ENCODE results near the gene KDM2B. TPM values are rescaled to one million over a fixed set of nuclear protein-coding genes. Genes with fewer than 3 reads are reported as not detected.

The KDM2B gene
- total RNA-seq, 1 donor from 2014 or later, result 21.3 TPM

- Mint-ChIP-seq H3K9me3 (ENCODE audit: low read depth) (peaks cover 4% of the 10 kb centered on the region), H3K4me1 (ENCODE audit: low read depth) (peaks cover 33% of the 10 kb centered on the region), H3K27me3 (ENCODE audit: low read depth) (no peaks in the 10 kb centered on the region), H3K36me3 (ENCODE audit: low read depth) (peaks cover 19% of the 10 kb centered on the region), H3K4me3 (ENCODE audit: unreplicated experiment) (no peak overlapping the region), H3K27ac (ENCODE audit: unreplicated experiment) (no peak overlapping the region)
- TF ChIP-seq, protein P1, sequence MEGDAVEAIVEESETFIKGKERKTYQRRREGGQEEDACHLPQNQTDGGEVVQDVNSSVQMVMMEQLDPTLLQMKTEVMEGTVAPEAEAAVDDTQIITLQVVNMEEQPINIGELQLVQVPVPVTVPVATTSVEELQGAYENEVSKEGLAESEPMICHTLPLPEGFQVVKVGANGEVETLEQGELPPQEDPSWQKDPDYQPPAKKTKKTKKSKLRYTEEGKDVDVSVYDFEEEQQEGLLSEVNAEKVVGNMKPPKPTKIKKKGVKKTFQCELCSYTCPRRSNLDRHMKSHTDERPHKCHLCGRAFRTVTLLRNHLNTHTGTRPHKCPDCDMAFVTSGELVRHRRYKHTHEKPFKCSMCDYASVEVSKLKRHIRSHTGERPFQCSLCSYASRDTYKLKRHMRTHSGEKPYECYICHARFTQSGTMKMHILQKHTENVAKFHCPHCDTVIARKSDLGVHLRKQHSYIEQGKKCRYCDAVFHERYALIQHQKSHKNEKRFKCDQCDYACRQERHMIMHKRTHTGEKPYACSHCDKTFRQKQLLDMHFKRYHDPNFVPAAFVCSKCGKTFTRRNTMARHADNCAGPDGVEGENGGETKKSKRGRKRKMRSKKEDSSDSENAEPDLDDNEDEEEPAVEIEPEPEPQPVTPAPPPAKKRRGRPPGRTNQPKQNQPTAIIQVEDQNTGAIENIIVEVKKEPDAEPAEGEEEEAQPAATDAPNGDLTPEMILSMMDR (IDR thresholded peaks at IDR 0.05), result no peak
- DNase-seq (ENCODE audit: low spot score), result no peak
These were observed 5.8 kb downstream of the KDM2B start for GRCh38 chr12:121575051-121575450.

- TF ChIP-seq, protein P1 (IDR thresholded peaks at IDR 0.05), result no peak
- peaks cover 4% of the 10 kb centered on the region for H3K9me3 Mint-ChIP-seq (ENCODE audit: low read depth)
- no peaks in the 10 kb centered on the region for H3K27me3 Mint-ChIP-seq (ENCODE audit: low read depth)
- DNase-seq (ENCODE audit: low spot score), result no peak
- no peak overlapping the region for H3K4me3 Mint-ChIP-seq (ENCODE audit: unreplicated experiment)
- peaks cover 34% of the 10 kb centered on the region for H3K4me1 Mint-ChIP-seq (ENCODE audit: low read depth)
- no peak overlapping the region for H3K27ac Mint-ChIP-seq (ENCODE audit: unreplicated experiment)
- H3K36me3 Mint-ChIP-seq (ENCODE audit: low read depth), result peaks cover 19% of the 10 kb centered on the region
These were observed 6.8 kb downstream of the KDM2B start for GRCh38 chr12:121574025-121574424.

- Mint-ChIP-seq H3K27me3 (ENCODE audit: low read depth) (no peaks in the 10 kb centered on the region), H3K4me1 (ENCODE audit: low read depth) (peaks cover 22% of the 10 kb centered on the region), H3K27ac (ENCODE audit: unreplicated experiment) (no peak overlapping the region), H3K4me3 (ENCODE audit: unreplicated experiment) (no peak overlapping the region), H3K36me3 (ENCODE audit: low read depth) (peaks cover 19% of the 10 kb centered on the region), H3K9me3 (ENCODE audit: low read depth) (peaks cover 4% of the 10 kb centered on the region)
- TF ChIP-seq, protein P1 (IDR thresholded peaks at IDR 0.05), result no peak
- no peak for DNase-seq (ENCODE audit: low spot score)
These were observed 8.9 kb downstream of the KDM2B start for GRCh38 chr12:121571920-121572319.

DNA sequence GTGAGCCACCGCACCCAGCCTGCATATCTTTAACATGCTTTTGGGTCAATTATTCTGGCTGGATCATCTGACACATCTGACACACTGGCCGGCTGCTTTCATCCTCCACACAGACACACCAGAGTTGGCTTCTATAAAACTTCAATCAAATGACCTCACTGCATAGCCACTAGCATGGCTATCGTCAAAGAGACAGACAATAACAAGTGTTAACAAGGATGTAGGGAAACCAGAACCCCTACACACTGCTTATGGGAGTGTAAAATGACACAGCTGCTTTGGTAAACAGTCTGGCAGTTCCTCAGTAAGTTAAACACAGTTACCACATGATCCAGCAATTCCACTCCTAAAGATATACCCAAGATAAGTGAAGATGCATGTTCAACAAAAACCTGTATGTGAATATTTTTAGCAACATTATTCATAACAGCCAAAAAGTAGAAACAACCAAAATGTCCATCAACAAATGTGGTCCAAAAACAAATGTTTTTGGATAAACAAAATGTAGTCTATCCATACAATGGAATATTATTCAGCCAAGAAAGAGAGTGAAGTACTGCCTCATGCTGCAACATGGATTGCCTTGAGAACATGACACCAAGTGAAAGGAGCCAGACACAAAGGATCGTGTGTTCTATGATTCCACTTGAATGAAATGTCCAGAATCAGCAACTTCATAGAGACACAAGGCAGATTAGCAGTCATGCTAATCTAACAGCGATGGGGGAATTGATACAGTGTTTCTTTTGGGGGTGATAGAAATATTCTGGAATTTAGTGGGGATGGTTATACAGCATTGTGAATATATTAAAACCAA is 10.1 kb downstream of the KDM2B start:
- H3K36me3 Mint-ChIP-seq (ENCODE audit: low read depth), result peaks cover 17% of the 10 kb centered on the region
- DNase-seq (ENCODE audit: low spot score), result no peak
- no peak overlapping the region for H3K27ac Mint-ChIP-seq (ENCODE audit: unreplicated experiment)
- TF ChIP-seq, protein P1 (IDR thresholded peaks at IDR 0.05), result no peak
- H3K9me3 Mint-ChIP-seq (ENCODE audit: low read depth), result peaks cover 4% of the 10 kb centered on the region
- peaks cover 9% of the 10 kb centered on the region for H3K4me1 Mint-ChIP-seq (ENCODE audit: low read depth)
- no peak overlapping the region for H3K4me3 Mint-ChIP-seq (ENCODE audit: unreplicated experiment)
- no peaks in the 10 kb centered on the region for H3K27me3 Mint-ChIP-seq (ENCODE audit: low read depth)

DNA sequence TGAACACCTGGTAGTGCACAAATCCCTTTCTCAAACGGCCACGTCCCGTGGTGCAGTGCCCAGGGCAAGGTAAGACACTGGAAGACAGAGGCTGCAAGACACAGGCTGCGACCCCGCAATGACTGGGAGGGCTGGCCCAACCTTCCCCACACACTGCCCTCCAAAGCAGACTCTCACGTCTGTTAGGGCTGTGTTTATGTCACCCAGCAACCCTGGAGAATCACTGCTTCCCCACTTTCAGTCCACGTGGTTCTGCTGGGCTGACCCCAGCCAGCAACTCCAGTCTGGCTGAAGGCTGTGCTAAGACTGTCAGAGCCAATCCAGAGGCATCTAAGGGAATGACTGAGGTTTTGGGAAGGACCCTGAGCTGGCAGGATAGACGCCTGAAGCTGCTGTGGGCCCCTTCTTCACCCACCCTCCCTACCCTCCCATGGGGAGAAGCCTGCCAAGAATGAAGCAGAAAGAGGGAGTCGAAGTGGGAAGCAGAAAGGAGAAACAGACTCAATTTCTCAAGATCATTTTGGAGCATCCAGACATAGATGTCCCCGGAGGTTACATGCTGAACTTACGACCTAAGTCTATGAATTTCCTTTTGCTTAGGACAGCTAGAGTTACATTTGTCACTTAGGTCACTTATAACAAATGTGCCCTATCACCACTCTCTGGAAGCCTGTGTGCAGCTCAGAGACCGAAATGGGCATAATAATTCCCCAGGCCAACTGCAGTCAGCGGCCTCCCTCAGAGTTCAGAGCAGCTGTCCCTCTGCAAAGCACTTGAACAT is 11.7 kb downstream of the KDM2B start:
- H3K4me1 Mint-ChIP-seq (ENCODE audit: low read depth), result peaks cover 5% of the 10 kb centered on the region
- DNase-seq (ENCODE audit: low spot score), result no peak
- H3K27ac Mint-ChIP-seq (ENCODE audit: unreplicated experiment), result no peak overlapping the region
- no peak overlapping the region for H3K4me3 Mint-ChIP-seq (ENCODE audit: unreplicated experiment)
- peaks cover 4% of the 10 kb centered on the region for H3K9me3 Mint-ChIP-seq (ENCODE audit: low read depth)
- H3K36me3 Mint-ChIP-seq (ENCODE audit: low read depth), result peaks cover 15% of the 10 kb centered on the region
- no peaks in the 10 kb centered on the region for H3K27me3 Mint-ChIP-seq (ENCODE audit: low read depth)
- TF ChIP-seq, protein P1 (IDR thresholded peaks at IDR 0.05), result no peak

Measured in chondrocyte (in vitro differentiated cells).